ENCODE measurements around the gene GLCE. TPM values are rescaled to one million over a fixed set of nuclear protein-coding genes. Genes with fewer than 3 reads are reported as not detected.

GLCE gene
- total RNA-seq, 1 experiment from 2014 or later = 6.4 TPM

- H3K9ac ChIP-seq (ENCODE audit: low read length) = no peak overlapping the region
- no peaks in the 10 kb centered on the region for H3K36me3 ChIP-seq (ENCODE audit: insufficient read depth, low read length)
- no peaks in the 10 kb centered on the region for H3K79me2 ChIP-seq (ENCODE audit: low read length)
- no peaks in the 10 kb centered on the region for H3K9me3 ChIP-seq (ENCODE audit: low read length)
- no peaks in the 10 kb centered on the region for H3K4me1 ChIP-seq (ENCODE audit: low read length)
- H4K20me1 ChIP-seq (ENCODE audit: insufficient read depth, low read depth, low read length) = no peaks in the 10 kb centered on the region
- no peak overlapping the region for H3K4me2 ChIP-seq (ENCODE audit: low read depth, low read length, poor library complexity, severe bottlenecking)
- no peaks in the 10 kb centered on the region for H3K9me2 ChIP-seq (replicated peaks; ENCODE audit: insufficient read depth, low read length)
- no peak overlapping the region for H2AFZ ChIP-seq (ENCODE audit: low read length)
- no peaks in the 10 kb centered on the region for H3K27me3 ChIP-seq (ENCODE audit: low read length)
- no peak overlapping the region for H3K4me3 ChIP-seq (ENCODE audit: low read length)
- no peak overlapping the region for H3K27ac ChIP-seq (ENCODE audit: low read length)
- no peak for DNase-seq
Measured at GRCh38 chr15:69143756-69144436, 16.5 kb upstream of the GLCE start.

GRCh38 chr15:69144530-69144929 lies 15.9 kb upstream of the GLCE start:
- Histone ChIP-seq H3K27me3 (ENCODE audit: low read length) (no peaks in the 10 kb centered on the region), H3K79me2 (ENCODE audit: low read length) (no peaks in the 10 kb centered on the region), H3K9me3 (ENCODE audit: low read length) (no peaks in the 10 kb centered on the region), H3K4me3 (ENCODE audit: low read length) (no peak overlapping the region), H3K4me2 (ENCODE audit: low read depth, low read length, poor library complexity, severe bottlenecking) (no peak overlapping the region), H3K4me1 (ENCODE audit: low read length) (no peaks in the 10 kb centered on the region), H2AFZ (ENCODE audit: low read length) (no peak overlapping the region), H4K20me1 (ENCODE audit: insufficient read depth, low read depth, low read length) (no peaks in the 10 kb centered on the region), H3K27ac (ENCODE audit: low read length) (no peak overlapping the region), H3K36me3 (ENCODE audit: insufficient read depth, low read length) (no peaks in the 10 kb centered on the region), H3K9ac (ENCODE audit: low read length) (no peak overlapping the region), H3K9me2 (replicated peaks; ENCODE audit: insufficient read depth, low read length) (no peaks in the 10 kb centered on the region)
- no peak for DNase-seq

- Histone ChIP-seq H3K4me1 (ENCODE audit: low read length) (no peaks in the 10 kb centered on the region), H4K20me1 (ENCODE audit: insufficient read depth, low read depth, low read length) (no peaks in the 10 kb centered on the region), H3K4me2 (ENCODE audit: low read depth, low read length, poor library complexity, severe bottlenecking) (no peak overlapping the region), H3K27ac (ENCODE audit: low read length) (no peak overlapping the region), H3K9me3 (ENCODE audit: low read length) (no peaks in the 10 kb centered on the region), H2AFZ (ENCODE audit: low read length) (no peak overlapping the region), H3K36me3 (ENCODE audit: insufficient read depth, low read length) (no peaks in the 10 kb centered on the region), H3K9ac (ENCODE audit: low read length) (no peak overlapping the region), H3K27me3 (ENCODE audit: low read length) (no peaks in the 10 kb centered on the region), H3K9me2 (replicated peaks; ENCODE audit: insufficient read depth, low read length) (no peaks in the 10 kb centered on the region), H3K79me2 (ENCODE audit: low read length) (no peaks in the 10 kb centered on the region), H3K4me3 (ENCODE audit: low read length) (no peak overlapping the region)
- no peak for DNase-seq
Measured at GRCh38 chr15:69145149-69145693, 15.2 kb upstream of the GLCE start.

GRCh38 chr15:69145694-69146492 lies 14.5 kb upstream of the GLCE start:
- no peak overlapping the region for H3K4me3 ChIP-seq (ENCODE audit: low read length)

GRCh38 chr15:69146724-69147435 lies 13.6 kb upstream of the GLCE start:
- Histone ChIP-seq H3K9me2 (replicated peaks; ENCODE audit: insufficient read depth, low read length) (no peaks in the 10 kb centered on the region), H3K9me3 (ENCODE audit: low read length) (no peaks in the 10 kb centered on the region), H3K4me2 (ENCODE audit: low read depth, low read length, poor library complexity, severe bottlenecking) (no peak overlapping the region), H3K79me2 (ENCODE audit: low read length) (no peaks in the 10 kb centered on the region), H3K36me3 (ENCODE audit: insufficient read depth, low read length) (no peaks in the 10 kb centered on the region), H3K4me1 (ENCODE audit: low read length) (no peaks in the 10 kb centered on the region), H3K9ac (ENCODE audit: low read length) (no peak overlapping the region), H2AFZ (ENCODE audit: low read length) (no peak overlapping the region), H3K27me3 (ENCODE audit: low read length) (no peaks in the 10 kb centered on the region), H3K4me3 (ENCODE audit: low read length) (no peak overlapping the region), H4K20me1 (ENCODE audit: insufficient read depth, low read depth, low read length) (no peaks in the 10 kb centered on the region), H3K27ac (ENCODE audit: low read length) (no peak overlapping the region)
- no peak for DNase-seq

More at GRCh38 chr15:69145694-69146492, 14.5 kb upstream of the GLCE start:
- DNase-seq = no peak
- H3K27ac ChIP-seq (ENCODE audit: low read length) = no peak overlapping the region
- no peak overlapping the region for H2AFZ ChIP-seq (ENCODE audit: low read length)
- no peaks in the 10 kb centered on the region for H3K27me3 ChIP-seq (ENCODE audit: low read length)
- no peaks in the 10 kb centered on the region for H4K20me1 ChIP-seq (ENCODE audit: insufficient read depth, low read depth, low read length)
- H3K9me2 ChIP-seq (replicated peaks; ENCODE audit: insufficient read depth, low read length) = no peaks in the 10 kb centered on the region
- H3K79me2 ChIP-seq (ENCODE audit: low read length) = no peaks in the 10 kb centered on the region
- H3K9ac ChIP-seq (ENCODE audit: low read length) = no peak overlapping the region
- no peaks in the 10 kb centered on the region for H3K36me3 ChIP-seq (ENCODE audit: insufficient read depth, low read length)
- no peaks in the 10 kb centered on the region for H3K4me1 ChIP-seq (ENCODE audit: low read length)
- no peak overlapping the region for H3K4me2 ChIP-seq (ENCODE audit: low read depth, low read length, poor library complexity, severe bottlenecking)
- H3K9me3 ChIP-seq (ENCODE audit: low read length) = no peaks in the 10 kb centered on the region

- Histone ChIP-seq H3K9me3 (ENCODE audit: low read length) (no peaks in the 10 kb centered on the region), H3K27me3 (ENCODE audit: low read length) (no peaks in the 10 kb centered on the region), H2AFZ (ENCODE audit: low read length) (no peak overlapping the region), H3K27ac (ENCODE audit: low read length) (no peak overlapping the region), H3K9ac (ENCODE audit: low read length) (no peak overlapping the region), H3K4me2 (ENCODE audit: low read depth, low read length, poor library complexity, severe bottlenecking) (no peak overlapping the region), H4K20me1 (ENCODE audit: insufficient read depth, low read depth, low read length) (no peaks in the 10 kb centered on the region), H3K9me2 (replicated peaks; ENCODE audit: insufficient read depth, low read length) (no peaks in the 10 kb centered on the region), H3K4me3 (ENCODE audit: low read length) (no peak overlapping the region), H3K79me2 (ENCODE audit: low read length) (no peaks in the 10 kb centered on the region), H3K36me3 (ENCODE audit: insufficient read depth, low read length) (no peaks in the 10 kb centered on the region), H3K4me1 (ENCODE audit: low read length) (no peaks in the 10 kb centered on the region)
- DNase-seq = no peak
Measured at GRCh38 chr15:69148465-69148864, 12.0 kb upstream of the GLCE start.

- no peaks in the 10 kb centered on the region for H4K20me1 ChIP-seq (ENCODE audit: insufficient read depth, low read depth, low read length)
- H3K36me3 ChIP-seq (ENCODE audit: insufficient read depth, low read length) = no peaks in the 10 kb centered on the region
- no peak overlapping the region for H3K4me2 ChIP-seq (ENCODE audit: low read depth, low read length, poor library complexity, severe bottlenecking)
- no peaks in the 10 kb centered on the region for H3K4me1 ChIP-seq (ENCODE audit: low read length)
- H3K79me2 ChIP-seq (ENCODE audit: low read length) = no peaks in the 10 kb centered on the region
- no peak overlapping the region for H3K4me3 ChIP-seq (ENCODE audit: low read length)
- H2AFZ ChIP-seq (ENCODE audit: low read length) = no peak overlapping the region
- DNase-seq = no peak
- H3K27ac ChIP-seq (ENCODE audit: low read length) = no peak overlapping the region
- H3K27me3 ChIP-seq (ENCODE audit: low read length) = no peaks in the 10 kb centered on the region
- H3K9ac ChIP-seq (ENCODE audit: low read length) = no peak overlapping the region
- H3K9me3 ChIP-seq (ENCODE audit: low read length) = no peaks in the 10 kb centered on the region
- H3K9me2 ChIP-seq (replicated peaks; ENCODE audit: insufficient read depth, low read length) = no peaks in the 10 kb centered on the region
Measured at GRCh38 chr15:69149163-69149562, 11.3 kb upstream of the GLCE start.

GRCh38 chr15:69149803-69150202 lies 10.6 kb upstream of the GLCE start:
- H2AFZ ChIP-seq (ENCODE audit: low read length) = no peak overlapping the region
- no peaks in the 10 kb centered on the region for H4K20me1 ChIP-seq (ENCODE audit: insufficient read depth, low read depth, low read length)
- H3K27ac ChIP-seq (ENCODE audit: low read length) = no peak overlapping the region
- H3K36me3 ChIP-seq (ENCODE audit: insufficient read depth, low read length) = no peaks in the 10 kb centered on the region
- H3K9me2 ChIP-seq (replicated peaks; ENCODE audit: insufficient read depth, low read length) = no peaks in the 10 kb centered on the region
- H3K4me3 ChIP-seq (ENCODE audit: low read length) = no peak overlapping the region
- no peaks in the 10 kb centered on the region for H3K79me2 ChIP-seq (ENCODE audit: low read length)
- no peak overlapping the region for H3K9ac ChIP-seq (ENCODE audit: low read length)
- H3K27me3 ChIP-seq (ENCODE audit: low read length) = no peaks in the 10 kb centered on the region; the same call in 1 of the 2 replicates
- no peak overlapping the region for H3K4me2 ChIP-seq (ENCODE audit: low read depth, low read length, poor library complexity, severe bottlenecking)
- no peaks in the 10 kb centered on the region for H3K4me1 ChIP-seq (ENCODE audit: low read length)
- H3K9me3 ChIP-seq (ENCODE audit: low read length) = no peaks in the 10 kb centered on the region
- no peak for DNase-seq

All from Karpas-422 (cell line).